ENCODE measurements around the gene AATF. TPM values are rescaled to one million over a fixed set of nuclear protein-coding genes. Genes with fewer than 3 reads are reported as not detected.
A peak's percentile ranks its signal among the peaks of the same experiment; 100 is the strongest.

The AATF gene
- total and polyA plus RNA-seq, 2 of the 8 experiments (the other 6 are each of a cell fraction or from before 2014, with no cell fraction given): 20.1 to 62.8 TPM

- TF ChIP-seq MAX (IDR thresholded peaks at IDR 0.05) (peak; percentile 25; the same call in 1 of the 2 replicates), GABPA (IDR thresholded peaks at IDR 0.05; ENCODE audit: borderline replicate concordance, insufficient read depth, low read length) (no peak), CREB1 (IDR thresholded peaks at IDR 0.05) (0 out of 2 replicates have a peak, but pooled peaks have one; percentile 7), TAF1 (IDR thresholded peaks at IDR 0.05; ENCODE audit: low read depth, low read length) (no peak), EP300 (IDR thresholded peaks at IDR 0.05; ENCODE audit: borderline replicate concordance in 1 of 2, low read depth in 2 of 2, low read length in 2 of 2) (peak in 1 of 2 experiments; percentile 18; a peak in 1 of 3 replicates)
These were observed 10.7 kb upstream of the AATF start (continued) for GRCh38 chr17:36937959-36938565.

Data from H1 (cell line).